H1 (cell line): ENCODE results near the gene PCDHA9. TPM values are rescaled to one million over a fixed set of nuclear protein-coding genes. Genes with fewer than 3 reads are reported as not detected.
A peak's percentile ranks its signal among the peaks of the same experiment; 100 is the strongest.

Experiments used
- CTCF ChIA-PET: fragments of 300-600 bp; sonication (Branson Sonifier 250); formaldehyde crosslinking; loops from one replicate; lab custom pipeline; 2021; ENCODE audit not compliant: partially characterized antibody; lab: Charles Lee
- POLR2A ChIA-PET: fragments of 300-600 bp; sonication (Branson Sonifier 250); formaldehyde crosslinking; loops from one replicate; lab custom pipeline; 2021; ENCODE audit warnings: inconsistent platforms; ENCODE audit not compliant: partially characterized antibody; lab: Charles Lee
- DNase-seq, 2 experiments: peaks; one replicate each; pipeline versions ENCODE4 v3.0.0 to v3.0.0-alpha.2; 2010 to 2022; ENCODE audit warnings: low spot score in 2 of 2, low read depth in 1 of 2, mixed read lengths in 1 of 2
- FAIRE-seq: peaks from 2 replicates; lab custom pipeline; 2011; peaks lifted over from hg19 to GRCh38; lab: Jason Lieb, UNC
- H2AFZ ChIP-seq: 2 replicates; pipeline ENCODE4 v1.8.1; 2012; ENCODE audit warnings: low read length, inconsistent platforms
- H2AK5ac ChIP-seq: 2 replicates; pipeline ENCODE4 v1.6.1; 2013; ENCODE audit warnings: low read depth, low read length
- H2BK120ac ChIP-seq: replicated peaks from 2 replicates; pipeline ENCODE3; 2013; ENCODE audit warnings: low read depth, low read length, inconsistent platforms
- H2BK12ac ChIP-seq: 2 replicates; pipeline ENCODE4 v1.6.1; 2013; ENCODE audit warnings: low read depth, low read length
- H2BK15ac ChIP-seq: 2 replicates; pipeline ENCODE4 v1.6.1; 2013; ENCODE audit warnings: low read length
- H2BK20ac ChIP-seq: 2 replicates; pipeline ENCODE4 v1.6.1; 2013; ENCODE audit warnings: low read length
- H2BK5ac ChIP-seq: 2 replicates; pipeline ENCODE4 v1.6.1; 2013; ENCODE audit warnings: low read depth, low read length
- H3K14ac ChIP-seq: 2 replicates; pipeline ENCODE4 v1.6.1; 2013; ENCODE audit warnings: inconsistent platforms; ENCODE audit not compliant: insufficient read length
- H3K18ac ChIP-seq: 2 replicates; pipeline ENCODE4 v1.6.1; 2013; ENCODE audit warnings: low read length; ENCODE audit errors: extremely low read depth
- H3K23ac ChIP-seq: 2 replicates; pipeline ENCODE4 v1.6.1; 2013; ENCODE audit warnings: inconsistent platforms; ENCODE audit not compliant: insufficient read length
- H3K23me2 ChIP-seq: 2 replicates; pipeline ENCODE4 v1.6.1; 2013; ENCODE audit warnings: low read depth, low read length
- H3K27ac ChIP-seq: 2 replicates; pipeline ENCODE4 v1.6.1; 2011; ENCODE audit warnings: low read depth, low read length, inconsistent platforms
- H3K27me3 ChIP-seq, 4 experiments: replicated peaks in 1 of 4; 1 replicate in 1 of 4; 2 replicates in 3 of 4; pipeline versions ENCODE4 v1.6.1 to v1.8.1; 2011 to 2013; ENCODE audit warnings: low read length in 3 of 4, mild to moderate bottlenecking in 3 of 4, inconsistent platforms in 2 of 4, mixed read lengths in 2 of 4, moderate library complexity in 1 of 4; ENCODE audit not compliant: control insufficient read depth in 3 of 4, insufficient read depth in 3 of 4; ENCODE audit errors: extremely low read depth in 1 of 4
- H3K36me3 ChIP-seq, 4 experiments: 2 replicates each; pipeline versions ENCODE4 v1.6.1 to v1.8.1; 2011 to 2013; ENCODE audit warnings: mild to moderate bottlenecking in 4 of 4, low read length in 3 of 4, moderate library complexity in 2 of 4, control low read depth in 1 of 4, inconsistent platforms in 1 of 4; ENCODE audit not compliant: insufficient read depth in 4 of 4, control insufficient read depth in 2 of 4
- H3K4ac ChIP-seq: replicated peaks from 2 replicates; pipeline ENCODE3; 2013; ENCODE audit warnings: low read length, low read depth, mixed read lengths, inconsistent platforms; ENCODE audit not compliant: insufficient read length
- H3K4me1 ChIP-seq, 4 experiments: replicated peaks in 1 of 4; 1 replicate in 1 of 4; 2 replicates in 3 of 4; pipeline versions ENCODE4 v1.6.1 to v1.8.1; 2011 to 2013; ENCODE audit warnings: low read length in 3 of 4, inconsistent platforms in 2 of 4, mixed read lengths in 1 of 4; ENCODE audit not compliant: insufficient read depth in 4 of 4, control insufficient read depth in 3 of 4
- H3K4me2 ChIP-seq, 2 experiments: 2 replicates each; pipeline versions ENCODE4 v1.6.1 to v1.8.1; 2011 to 2013; ENCODE audit warnings: low read depth in 2 of 2, low read length in 2 of 2, control low read depth in 1 of 2, inconsistent platforms in 1 of 2, mild to moderate bottlenecking in 1 of 2; ENCODE audit not compliant: insufficient read depth in 1 of 2
- H3K4me3 ChIP-seq, 4 experiments: fragments of 200-600, 300-600 bp in 1 of 4; sonication (generic), shearing (Covaris generic), sonication (Bioruptor Twin) in 1 of 4; 2 replicates each; pipeline versions ENCODE4 v1.5.1 to v1.8.1; 2011 to 2016; ENCODE audit warnings: low read length in 4 of 4, low read depth in 3 of 4, control low read depth in 2 of 4, inconsistent platforms in 2 of 4, mild to moderate bottlenecking in 2 of 4, mixed read lengths in 1 of 4, moderate library complexity in 1 of 4; ENCODE audit not compliant: insufficient read depth in 2 of 4; ENCODE audit errors: extremely low read depth in 1 of 4
- H3K56ac ChIP-seq: replicated peaks from 2 replicates; pipeline ENCODE3; 2013; ENCODE audit warnings: low read depth, mild to moderate bottlenecking, mixed read lengths, low read length, inconsistent platforms; ENCODE audit not compliant: insufficient read length
- H3K79me1 ChIP-seq: 2 replicates; pipeline ENCODE4 v1.6.1; 2013; ENCODE audit warnings: low read depth, low read length, control low read depth
- H3K79me2 ChIP-seq, 2 experiments: 2 replicates each; pipeline versions ENCODE4 v1.6.1 to v1.8.1; 2012 to 2013; ENCODE audit warnings: low read length in 2 of 2, mild to moderate bottlenecking in 2 of 2, inconsistent platforms in 1 of 2; ENCODE audit not compliant: insufficient read depth in 2 of 2, control insufficient read depth in 1 of 2
- H3K9ac ChIP-seq, 4 experiments: replicated peaks in 1 of 4; 1 replicate in 1 of 4; 2 replicates in 3 of 4; pipeline versions ENCODE4 v1.6.1 to v1.8.1; 2011 to 2013; ENCODE audit warnings: low read depth in 3 of 4, low read length in 3 of 4, control low read depth in 2 of 4, mild to moderate bottlenecking in 2 of 4, moderate library complexity in 2 of 4, inconsistent platforms in 1 of 4; ENCODE audit errors: extremely low read depth in 1 of 4
- H3K9me3 ChIP-seq, 2 experiments: 2 replicates each; pipeline versions ENCODE4 v1.6.1 to v1.8.1; 2012 to 2013; ENCODE audit warnings: mild to moderate bottlenecking in 2 of 2, moderate library complexity in 2 of 2, control low read depth in 1 of 2, inconsistent platforms in 1 of 2, low read depth in 1 of 2, low read length in 1 of 2, mixed read lengths in 1 of 2; ENCODE audit not compliant: insufficient read depth in 2 of 2
- H4K20me1 ChIP-seq, 2 experiments: replicated peaks in 1 of 2; 2 replicates each; pipeline versions ENCODE3 to v1.8.1; 2011 to 2013; ENCODE audit warnings: inconsistent platforms in 2 of 2, low read length in 2 of 2, mild to moderate bottlenecking in 1 of 2; ENCODE audit not compliant: insufficient read depth in 2 of 2, control insufficient read depth in 1 of 2
- H4K5ac ChIP-seq: 2 replicates; pipeline ENCODE4 v1.6.1; 2013; ENCODE audit warnings: low read length, low read depth, mixed read lengths, inconsistent platforms; ENCODE audit not compliant: insufficient read length
- H4K8ac ChIP-seq: 2 replicates; pipeline ENCODE4 v1.8.0; 2013; ENCODE audit warnings: mild to moderate bottlenecking, moderate library complexity, low read length, inconsistent platforms; ENCODE audit not compliant: insufficient read depth; ENCODE audit errors: extremely low read depth
- H4K91ac ChIP-seq: replicated peaks from 2 replicates; pipeline ENCODE3; 2013; ENCODE audit warnings: low read length, mixed read lengths, inconsistent platforms; ENCODE audit not compliant: insufficient read length
- PHF8 ChIP-seq: fragments of 200-600 bp; sonication (generic); conservative IDR thresholded peaks from 2 replicates; pipeline ENCODE4 v1.7.1; 2012; ENCODE audit warnings: low read depth, mild to moderate bottlenecking, inconsistent platforms, low read length, moderate library complexity
- SIN3A ChIP-seq, 2 experiments: IDR thresholded peaks in 1 of 2; conservative IDR thresholded peaks in 1 of 2; 2 replicates each; pipeline ENCODE4 v1.6.1; 2011 to 2012; ENCODE audit warnings: low read length in 2 of 2, improper control_type of control experiment in 1 of 2, low read depth in 1 of 2, mild to moderate bottlenecking in 1 of 2
- SUZ12 ChIP-seq: fragments of 200-600 bp; sonication (generic); IDR thresholded peaks from 2 replicates; pipeline ENCODE4 v1.6.1; 2012; ENCODE audit warnings: mild to moderate bottlenecking, inconsistent platforms, low read length, moderate library complexity, mixed read lengths
- WGBS, 2 experiments: shearing (Covaris generic) in 1 of 2; methylation state at CpG; one replicate each; pipeline versions ENCODE4 v1.1.6 to v1.1.7; 2013 to 2015; ENCODE audit warnings: low lambda C conversion rate in 2 of 2, mixed read lengths in 2 of 2, inconsistent platforms in 1 of 2, low coverage in 1 of 2, missing lambda C conversion rate in 1 of 2; ENCODE audit not compliant: insufficient replicate concordance in 2 of 2, insufficient coverage in 1 of 2, insufficient read length in 1 of 2; ENCODE audit errors: extremely low coverage in 1 of 2, missing lambda C conversion rate in 1 of 2; 5-methylcytosine and 5-hydroxymethylcytosine counted together
- polyA plus RNA-seq, 7 experiments: library from polyadenylated mRNA; depleted of rRNA in 3 of 7; stranded (reverse) in 5 of 7; unstranded in 2 of 7; fragments of >200 nt in 5 of 7; fragments of 200-250 nt in 2 of 7; gene quantifications; 1 replicate in 5 of 7; 2 replicates in 1 of 7; 4 replicates in 1 of 7; pipeline versions ENCODE4 v1.2.1 to v1.2.3, GENCODE V29; 2011 to 2013; ENCODE audit warnings: missing spikeins in 2 of 7, mixed read lengths in 2 of 7
- total RNA-seq: library from RNA; stranded (reverse); fragmentation: NEBNext Ultra II Directional; extraction: Animal tissue kit (Norgen Biotek cat#: 25700); gene quantifications from 2 replicates; pipeline ENCODE4 v1.2.1, GENCODE V29; 2021
- TF ChIP-seq, protein P1 (sequence below), 3 experiments: IDR thresholded peaks; 1 replicate in 2 of 3; 2 replicates in 1 of 3; pipeline versions ENCODE4 v1.5.1 to v1.6.1; 2011; ENCODE audit warnings: low read length in 3 of 3, mild to moderate bottlenecking in 3 of 3, inconsistent platforms in 2 of 3, low read depth in 1 of 3, moderate library complexity in 1 of 3; ENCODE audit not compliant: insufficient read depth in 1 of 3; ENCODE audit errors: control extremely low read depth in 1 of 3

The PCDHA9 gene
- total and polyA plus RNA-seq, 2 of the 8 experiments (the other 6 are each of a cell fraction or from before 2014, with no cell fraction given): 0.12 to 0.28 TPM

GRCh38 chr5:140821375-140822280 is 26.6 kb upstream of the PCDHA9 start, which contains the start of gene PCDHA5:
PCDHA5 (plus strand) TSS chr5:140821613.
- ChIA-PET POLR2A (no interaction called here), CTCF (interaction anchor here (0.6 to 5.5 kb wide), 9 partner anchors 8 to 818 kb away, joined by 3 to 49 read pairs (median 4); partner anchors contain the start of genes PCDHA11, PCDHA4 and PCDHA7)
- Histone ChIP-seq H2BK20ac (no peak within 1 kb of the TSS), H3K56ac (no peak within 1 kb of the TSS), H3K79me2 (no peaks in the 10 kb centered on the region), H3K27ac (no peak within 1 kb of the TSS), H3K36me3 (peaks cover 0 to 3% (median 0%) of the 10 kb centered on the region in 4 experiments; a peak in 1 of 8 replicates), H3K18ac (no peak within 1 kb of the TSS), H2AFZ (no peak within 1 kb of the TSS), H3K4me3 (no peak within 1 kb of the TSS), H3K4ac (no peak within 1 kb of the TSS), H3K9ac (no peak within 1 kb of the TSS), H4K8ac (no peak within 1 kb of the TSS), H4K91ac (no peak within 1 kb of the TSS), H4K5ac (no peak within 1 kb of the TSS), H2BK120ac (no peak within 1 kb of the TSS), H2BK12ac (no peak within 1 kb of the TSS), H3K23ac (no peak within 1 kb of the TSS), H2BK15ac (no peak within 1 kb of the TSS), H3K23me2 (no peaks in the 10 kb centered on the region), H2AK5ac (no peak within 1 kb of the TSS), H3K27me3 (no peaks in the 10 kb centered on the region), H3K79me1 (no peaks in the 10 kb centered on the region), H3K4me2 (no peak within 1 kb of the TSS), H3K14ac (no peak within 1 kb of the TSS), H4K20me1 (peaks cover 0 to 3% of the 10 kb centered on the region in 2 experiments), H3K9me3 (peaks cover 0 to 7% of the 10 kb centered on the region in 2 experiments; a peak in 1 of 4 replicates), H2BK5ac (no peak within 1 kb of the TSS), H3K4me1 (no peaks in the 10 kb centered on the region)
- TF ChIP-seq, protein P1, sequence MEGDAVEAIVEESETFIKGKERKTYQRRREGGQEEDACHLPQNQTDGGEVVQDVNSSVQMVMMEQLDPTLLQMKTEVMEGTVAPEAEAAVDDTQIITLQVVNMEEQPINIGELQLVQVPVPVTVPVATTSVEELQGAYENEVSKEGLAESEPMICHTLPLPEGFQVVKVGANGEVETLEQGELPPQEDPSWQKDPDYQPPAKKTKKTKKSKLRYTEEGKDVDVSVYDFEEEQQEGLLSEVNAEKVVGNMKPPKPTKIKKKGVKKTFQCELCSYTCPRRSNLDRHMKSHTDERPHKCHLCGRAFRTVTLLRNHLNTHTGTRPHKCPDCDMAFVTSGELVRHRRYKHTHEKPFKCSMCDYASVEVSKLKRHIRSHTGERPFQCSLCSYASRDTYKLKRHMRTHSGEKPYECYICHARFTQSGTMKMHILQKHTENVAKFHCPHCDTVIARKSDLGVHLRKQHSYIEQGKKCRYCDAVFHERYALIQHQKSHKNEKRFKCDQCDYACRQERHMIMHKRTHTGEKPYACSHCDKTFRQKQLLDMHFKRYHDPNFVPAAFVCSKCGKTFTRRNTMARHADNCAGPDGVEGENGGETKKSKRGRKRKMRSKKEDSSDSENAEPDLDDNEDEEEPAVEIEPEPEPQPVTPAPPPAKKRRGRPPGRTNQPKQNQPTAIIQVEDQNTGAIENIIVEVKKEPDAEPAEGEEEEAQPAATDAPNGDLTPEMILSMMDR (IDR thresholded peaks at IDR 0.05; ENCODE audit: control extremely low read depth in 1 of 3, insufficient read depth in 1 of 3, low read depth in 1 of 3, low read length in 3 of 3): peak in 1 of 3 experiments; percentile 10; a peak in 1 of 4 replicates
- TF ChIP-seq PHF8 (no peak), SUZ12 (no peak), SIN3A (conservative IDR thresholded peaks at IDR 0.05 in 1 of 2, IDR thresholded peaks at IDR 0.05 in 1 of 2; ENCODE audit: low read depth in 1 of 2, low read length in 2 of 2) (no peak)
- DNase-seq (no peak), FAIRE-seq (no peak)
- WGBS, 2 experiments: 89% methylated on average over 37 of the region's 39 CpGs; no CpG with 5 or more reads in 1 of the 2 experiments
